Mesenteric fat pad (tissue), 1 donor: ENCODE measurements around the gene SH3YL1. TPM values are rescaled to one million over a fixed set of nuclear protein-coding genes. Genes with fewer than 3 reads are reported as not detected.

Source experiments
- DNase-seq: peaks from one replicate; pipeline ENCODE4 v3.0.0-alpha.2; 2020; ENCODE audit warnings: low spot score
- total RNA-seq: library from RNA; stranded (reverse); fragmentation: NEBNext Ultra II Directional; extraction: Animal tissue kit (Norgen Biotek cat#: 25700); gene quantifications from one replicate; pipeline ENCODE4 v1.2.1, GENCODE V29; 2021
- donor health status: DM: yes; HTN: yes; CAD: no.

SH3YL1 gene
- total RNA-seq, 1 donor from 2014 or later: 16.7 TPM

DNA sequence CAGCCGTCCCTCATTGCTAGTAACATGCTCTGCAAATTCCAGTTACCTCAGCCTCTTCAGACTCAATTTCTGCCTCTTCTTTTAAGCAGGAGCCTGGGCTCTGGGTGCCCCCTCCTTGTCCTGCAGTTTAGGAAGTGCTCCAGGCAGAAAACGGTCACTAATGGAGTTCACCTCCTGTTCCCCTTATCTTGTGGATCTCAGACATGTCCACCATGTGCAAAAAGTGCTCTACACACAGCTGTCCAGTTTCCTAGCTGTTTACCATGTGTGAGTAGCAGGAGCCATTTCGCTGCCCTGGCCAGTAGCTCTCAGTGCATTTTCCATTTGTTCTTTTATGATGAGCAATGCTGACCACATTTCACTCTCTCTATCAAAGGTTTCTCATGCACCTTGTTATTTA is 4.9 kb downstream of the SH3YL1 start:
- DNase-seq: no peak

- DNase-seq: no peak
These were observed 6.0 kb downstream of the SH3YL1 start for GRCh38 chr2:257842-258241.

DNA sequence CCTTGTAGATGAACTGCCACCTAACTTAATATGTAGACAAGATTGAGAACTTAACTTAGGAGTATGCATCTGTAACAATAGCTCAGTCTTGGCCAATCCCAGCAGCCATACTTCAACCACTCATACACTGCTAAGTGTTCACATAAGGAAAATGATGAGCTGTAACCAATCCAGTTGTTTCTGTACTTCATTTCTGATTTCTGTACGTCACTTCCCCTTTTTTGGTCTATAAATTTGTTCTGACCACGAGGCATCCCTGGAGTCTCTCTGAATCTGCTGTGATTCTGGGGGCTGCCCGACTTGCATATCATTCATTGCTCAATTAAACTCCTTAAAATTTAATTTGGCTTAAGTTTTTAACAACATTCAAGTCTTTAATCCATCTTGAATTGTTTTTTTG is 6.4 kb downstream of the SH3YL1 start:
- DNase-seq: no peak

DNA sequence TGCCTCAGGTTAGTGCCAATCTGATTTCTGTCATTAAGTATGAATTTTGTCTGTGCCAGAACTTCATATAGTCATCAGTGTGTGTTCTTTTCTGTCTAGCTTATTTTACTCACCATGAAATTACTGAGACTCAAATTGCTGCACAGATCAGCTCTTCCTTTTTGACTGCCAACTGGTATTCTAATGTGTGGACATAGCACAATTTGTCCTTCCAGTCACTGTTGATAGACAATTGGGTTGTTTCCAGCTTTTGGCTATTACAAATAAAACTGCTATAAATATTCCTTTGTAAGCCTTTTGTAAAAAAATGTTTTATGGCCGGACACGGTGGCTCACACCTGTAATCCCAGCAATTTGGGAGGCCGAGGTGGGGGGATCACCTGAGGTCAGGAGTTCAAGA is 7.7 kb downstream of the SH3YL1 start:
- DNase-seq: no peak

DNA sequence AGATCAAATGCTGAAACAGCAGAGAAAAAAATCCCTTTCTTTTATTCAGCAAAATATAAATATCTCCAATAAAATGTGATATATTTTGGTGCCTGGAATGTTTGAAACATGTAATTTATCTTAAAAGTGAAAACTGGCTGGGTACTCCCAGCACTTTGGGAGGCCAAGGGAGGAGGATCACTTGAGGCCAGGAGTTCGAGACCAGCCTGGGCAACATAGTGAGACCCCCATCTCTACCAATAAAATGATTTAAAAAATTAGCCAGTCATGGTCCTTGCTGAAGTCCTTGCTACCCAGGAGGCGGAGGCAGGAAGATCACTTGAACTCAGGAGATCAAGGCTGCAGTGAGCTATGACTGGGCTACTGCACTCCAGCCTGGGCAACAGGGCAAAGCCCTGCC is 8.6 kb downstream of the SH3YL1 start:
- DNase-seq: no peak

GRCh38 chr2:254241-254640 is 9.6 kb downstream of the SH3YL1 start:
- DNase-seq: no peak

- no peak for DNase-seq
These were observed 10.6 kb downstream of the SH3YL1 start for GRCh38 chr2:253202-253638.

- no peak for DNase-seq
These were observed 11.7 kb downstream of the SH3YL1 start for GRCh38 chr2:252001-252602.

DNA sequence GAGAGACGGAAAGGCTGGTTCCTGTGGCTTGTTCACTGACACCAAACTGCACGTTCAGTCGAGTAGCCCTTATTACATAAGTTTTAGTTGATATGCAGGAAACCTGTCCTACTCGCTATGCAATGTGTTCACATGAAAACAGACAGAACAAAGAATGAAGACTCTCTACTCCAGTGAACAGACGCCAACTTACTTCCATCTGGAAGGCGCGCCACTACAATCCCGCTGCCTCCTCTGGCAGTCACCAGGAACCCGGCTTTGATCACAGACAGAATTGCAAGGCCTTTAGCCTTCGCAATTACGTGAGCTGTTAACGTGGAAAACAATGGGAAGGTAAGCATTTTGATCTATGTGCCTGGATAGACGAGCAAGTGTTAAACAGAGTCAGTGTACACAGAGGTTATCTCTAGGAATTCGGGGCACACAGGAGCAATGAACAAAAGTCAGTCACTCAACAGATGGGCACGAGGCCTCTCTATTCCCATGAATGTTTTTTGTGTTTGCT is 14.2 kb downstream of the SH3YL1 start:
- DNase-seq: no peak

DNA sequence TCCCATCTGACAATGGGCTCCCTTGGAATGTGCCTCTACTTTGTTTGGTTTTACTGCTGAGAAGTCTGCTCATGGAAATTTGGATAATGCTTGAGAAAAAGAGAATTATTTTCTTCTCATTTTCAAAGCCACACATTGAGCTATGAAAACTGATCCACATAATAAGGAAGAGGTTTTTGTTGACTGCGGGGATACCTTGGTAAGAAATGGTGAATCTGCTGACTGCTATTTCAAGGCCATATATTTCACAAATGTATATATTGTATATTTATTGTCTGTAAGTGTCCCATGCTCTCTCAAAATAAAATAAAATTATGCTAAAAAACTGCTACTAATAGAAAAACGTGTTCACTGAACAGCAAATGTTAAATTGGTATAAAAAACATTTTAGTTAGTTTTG is 15.1 kb downstream of the SH3YL1 start:
- DNase-seq: no peak

GRCh38 chr2:246489-247144 is 17.2 kb downstream of the SH3YL1 start:
- DNase-seq: no peak

GRCh38 chr2:244547-244946 is 19.3 kb downstream of the SH3YL1 start:
- DNase-seq: no peak

DNA sequence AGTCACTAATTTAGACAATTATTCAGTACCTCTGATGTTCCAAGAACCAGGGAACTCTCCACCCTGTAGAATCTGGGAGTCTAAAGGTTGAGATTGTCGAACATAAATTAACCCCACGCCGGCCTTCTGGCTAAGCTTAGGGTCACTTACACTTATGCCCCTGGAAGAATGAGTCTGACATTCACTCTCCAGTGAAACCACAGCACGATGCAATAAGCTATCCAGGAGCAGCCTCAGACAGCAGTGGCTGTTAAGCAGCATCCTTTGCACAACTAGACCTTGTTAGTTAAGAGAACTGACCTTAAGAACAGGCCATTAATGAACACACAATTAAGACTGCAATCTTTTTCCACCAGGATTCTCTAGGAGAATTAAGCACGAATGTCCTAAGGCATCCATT is 25.0 kb downstream of the SH3YL1 start:
- DNase-seq: no peak

DNA sequence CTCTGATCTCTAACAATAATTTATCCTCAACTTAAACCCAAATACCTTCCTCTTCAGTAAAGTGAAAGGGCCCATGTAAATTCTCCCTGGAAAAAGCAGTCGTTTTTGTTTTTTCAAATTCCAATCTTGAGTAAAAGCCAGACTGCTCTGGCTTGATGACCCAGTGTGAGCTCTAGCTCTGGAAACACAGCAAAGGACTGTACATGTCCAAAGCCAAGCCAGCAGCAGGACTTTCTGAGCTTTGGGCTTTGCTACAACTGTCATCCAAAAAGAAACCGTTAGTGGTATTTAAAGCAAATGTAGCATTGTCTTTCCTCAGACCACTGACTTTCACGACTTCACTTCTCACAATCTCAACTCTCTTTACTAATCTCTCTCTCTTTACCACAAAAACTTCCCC is 25.4 kb downstream of the SH3YL1 start:
- no peak for DNase-seq

DNA sequence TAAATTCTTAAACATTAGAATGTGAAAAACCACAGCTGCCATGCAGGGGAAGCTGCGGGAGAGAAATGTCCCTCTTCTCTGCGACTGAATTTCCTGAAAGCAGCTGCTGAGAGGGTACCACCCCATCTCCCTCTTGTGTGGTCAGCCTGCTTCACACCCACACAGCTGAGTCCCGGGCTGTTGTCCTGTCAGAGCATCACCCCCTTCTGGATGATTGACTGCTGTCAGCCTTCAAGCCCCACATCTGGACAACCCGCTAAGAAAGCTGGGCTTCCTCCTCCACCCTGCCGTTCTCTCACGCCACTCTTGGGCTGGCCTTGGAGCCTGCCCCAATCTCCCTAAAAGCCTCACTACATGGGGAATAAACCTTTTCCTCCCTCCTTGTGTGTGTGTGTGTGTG is 26.0 kb downstream of the SH3YL1 start:
- no peak for DNase-seq

GRCh38 chr2:236993-237539 is 26.8 kb downstream of the SH3YL1 start:
- DNase-seq: no peak

DNA sequence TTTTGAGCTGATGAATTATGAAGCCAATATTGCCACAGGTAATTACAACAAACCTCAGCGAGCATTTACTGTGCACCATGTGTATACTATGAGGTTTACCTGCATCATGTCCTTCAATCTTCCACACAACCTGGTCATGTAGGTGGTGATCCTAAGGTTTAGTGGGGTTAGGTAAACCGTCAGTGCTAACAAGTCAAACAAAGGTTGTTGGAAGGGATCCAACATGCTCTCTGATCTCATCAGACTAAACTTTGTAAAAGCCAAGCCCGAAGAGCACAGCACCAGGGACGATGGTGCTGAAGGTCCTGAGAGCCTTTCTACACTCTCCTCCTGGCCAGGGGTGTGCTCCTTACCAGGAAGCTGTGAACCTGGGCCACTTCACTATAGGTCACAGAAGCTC is 29.4 kb downstream of the SH3YL1 start:
- no peak for DNase-seq

DNA sequence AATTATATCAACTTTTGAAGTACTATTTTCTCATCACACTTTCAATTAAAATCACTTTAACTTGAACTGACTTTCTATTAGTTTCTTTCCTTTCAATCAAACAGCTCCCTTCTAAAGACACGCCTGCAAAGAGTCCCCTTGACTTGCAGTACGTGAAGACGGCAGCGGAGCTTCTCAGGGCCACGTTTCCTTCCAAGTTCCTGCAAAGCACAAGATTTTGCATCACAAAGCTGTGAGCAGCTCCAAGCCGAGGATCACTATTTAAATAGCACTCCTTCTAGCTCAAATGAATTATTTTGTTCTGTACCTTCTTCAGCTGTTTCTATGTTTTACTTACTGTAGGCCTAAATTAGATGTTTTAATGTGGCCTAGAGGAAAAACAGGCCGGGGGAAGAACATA is 30.8 kb downstream of the SH3YL1 start:
- no peak for DNase-seq

DNA sequence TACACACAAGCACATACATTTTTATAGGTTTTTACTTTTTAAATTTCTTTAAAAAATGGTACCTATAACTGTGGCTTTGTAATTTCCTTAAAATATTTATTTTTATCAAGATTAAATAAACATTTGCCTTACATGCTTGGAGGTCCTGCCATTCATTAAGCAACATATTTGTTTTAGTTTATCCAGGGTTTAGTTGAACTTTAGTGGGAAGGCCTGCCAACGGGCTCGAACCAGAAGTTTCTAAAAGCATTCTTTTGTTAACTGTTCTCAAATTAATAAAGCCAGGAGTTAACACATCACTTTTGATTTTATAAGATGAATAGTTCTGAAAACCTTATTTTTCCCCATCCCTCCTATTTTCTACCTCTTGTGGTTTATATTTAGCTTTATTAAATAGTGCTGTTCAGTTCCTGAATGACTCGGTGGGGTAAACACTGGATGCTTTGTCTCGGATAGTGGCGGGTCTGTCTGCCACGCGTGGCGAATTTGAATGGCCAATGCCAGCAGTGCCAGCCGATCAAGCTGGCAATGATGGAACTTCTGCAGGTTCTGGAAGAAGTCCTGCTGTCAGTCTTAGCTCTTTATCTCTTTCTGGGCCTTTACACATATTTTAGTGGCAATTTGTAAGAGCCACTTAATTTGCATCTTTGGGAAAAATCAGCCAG is 32.2 kb downstream of the SH3YL1 start:
- DNase-seq: no peak

GRCh38 chr2:228518-229278 is 35.1 kb downstream of the SH3YL1 start:
- no peak for DNase-seq

- no peak for DNase-seq
These were observed 35.7 kb downstream of the SH3YL1 start for GRCh38 chr2:228115-228514.
